Endothelial cell of hepatic sinusoid (primary cell): ENCODE data around the gene TENM4.

ENCODE experiments used
- in situ Hi-C: cut with HindIII; loops from 2 replicates; pipeline ENCODE4 v1.10.0; 2017; ENCODE audit warnings: low sequenced_read_pairs

Gene TENM4

GRCh38 chr11:78954696-78955095, 486.1 kb downstream of the TENM4 start:
- in situ Hi-C loops, result no loop called here

GRCh38 chr11:78954261-78954660, 486.6 kb downstream of the TENM4 start:
- in situ Hi-C loops, result no loop called here

GRCh38 chr11:78952890-78953289, 487.9 kb downstream of the TENM4 start:
- in situ Hi-C loops, result no loop called here

- in situ Hi-C loops, result no loop called here
Measured at GRCh38 chr11:78952175-78952574, 488.7 kb downstream of the TENM4 start.

GRCh38 chr11:78949976-78950690, 490.7 kb downstream of the TENM4 start:
- in situ Hi-C loops, result no loop called here

GRCh38 chr11:78946945-78947902, 493.6 kb downstream of the TENM4 start:
- in situ Hi-C loops, result no loop called here

- in situ Hi-C loops, result no loop called here
Measured at GRCh38 chr11:78943841-78944240, 497.0 kb downstream of the TENM4 start.

GRCh38 chr11:78943154-78943553, 497.7 kb downstream of the TENM4 start:
- in situ Hi-C loops, result no loop called here

- in situ Hi-C loops, result no loop called here
Measured at GRCh38 chr11:78941226-78941851, 499.5 kb downstream of the TENM4 start.

GRCh38 chr11:78940500-78941225, 500.2 kb downstream of the TENM4 start:
- in situ Hi-C loops, result no loop called here

- in situ Hi-C loops, result no loop called here
Measured at GRCh38 chr11:78938971-78939370, 501.9 kb downstream of the TENM4 start.

- in situ Hi-C loops, result no loop called here
Measured at GRCh38 chr11:78938036-78938435, 502.8 kb downstream of the TENM4 start.

- in situ Hi-C loops, result no loop called here
Measured at GRCh38 chr11:78935398-78936068, 505.3 kb downstream of the TENM4 start.

GRCh38 chr11:78933350-78933749, 507.5 kb downstream of the TENM4 start:
- in situ Hi-C loops, result no loop called here

- in situ Hi-C loops, result no loop called here
Measured at GRCh38 chr11:78932757-78933156, 508.1 kb downstream of the TENM4 start.

- in situ Hi-C loops, result no loop called here
Measured at GRCh38 chr11:78931891-78932290, 508.9 kb downstream of the TENM4 start.

- in situ Hi-C loops, result no loop called here
Measured at GRCh38 chr11:78930810-78931523, 509.9 kb downstream of the TENM4 start.

- in situ Hi-C loops, result no loop called here
Measured at GRCh38 chr11:78929906-78930220, 511.0 kb downstream of the TENM4 start.

GRCh38 chr11:78929207-78929905, 511.5 kb downstream of the TENM4 start:
- in situ Hi-C loops, result no loop called here
